DMS 273 treated with DMSO at 0.1 percent for 48 hours (cell line): ENCODE measurements around the gene ZBTB20.

Experiments used
- DNase-seq: peaks from one replicate; lab custom pipeline; 2025; lab: John Stamatoyannopoulos, UW

The ZBTB20 gene

GRCh38 chr3:115021061-115021460 lies 126.0 kb downstream of the ZBTB20 start:
- DNase-seq = no peak

- no peak for DNase-seq
Measured at GRCh38 chr3:115019900-115020299, 127.2 kb downstream of the ZBTB20 start.

- no peak for DNase-seq
Measured at GRCh38 chr3:115018694-115019093, 128.4 kb downstream of the ZBTB20 start.

GRCh38 chr3:115007966-115008365 lies 139.1 kb downstream of the ZBTB20 start:
- DNase-seq = no peak

GRCh38 chr3:115004201-115005140 lies 142.6 kb downstream of the ZBTB20 start:
- no peak for DNase-seq

- DNase-seq = no peak
Measured at GRCh38 chr3:114998971-114999579, 148.0 kb downstream of the ZBTB20 start.

GRCh38 chr3:114994554-114995341 lies 152.3 kb downstream of the ZBTB20 start:
- no peak for DNase-seq

- no peak for DNase-seq
Measured at GRCh38 chr3:114985776-114986175, 161.3 kb downstream of the ZBTB20 start.

- DNase-seq = no peak
Measured at GRCh38 chr3:114983248-114983647, 163.8 kb downstream of the ZBTB20 start.

GRCh38 chr3:114974387-114974786 lies 172.7 kb downstream of the ZBTB20 start:
- no peak for DNase-seq

- no peak for DNase-seq
Measured at GRCh38 chr3:114973536-114973935, 173.6 kb downstream of the ZBTB20 start.

- no peak for DNase-seq
Measured at GRCh38 chr3:114967168-114967567, 179.9 kb downstream of the ZBTB20 start.

- no peak for DNase-seq
Measured at GRCh38 chr3:114962189-114962588, 184.9 kb downstream of the ZBTB20 start.

- DNase-seq = no peak
Measured at GRCh38 chr3:114958930-114959329, 188.2 kb downstream of the ZBTB20 start.

GRCh38 chr3:114953800-114954199 lies 193.3 kb downstream of the ZBTB20 start:
- no peak for DNase-seq

GRCh38 chr3:114953215-114953799 lies 193.8 kb downstream of the ZBTB20 start:
- no peak for DNase-seq

- no peak for DNase-seq
Measured at GRCh38 chr3:114942773-114943172, 204.3 kb downstream of the ZBTB20 start.

GRCh38 chr3:114941626-114942309 lies 205.3 kb downstream of the ZBTB20 start:
- no peak for DNase-seq

- DNase-seq = peak; percentile 85
Measured at GRCh38 chr3:114939920-114940319, 207.2 kb downstream of the ZBTB20 start.

- DNase-seq = no peak
Measured at GRCh38 chr3:114933407-114933806, 213.7 kb downstream of the ZBTB20 start.

GRCh38 chr3:114929971-114930732 lies 216.9 kb downstream of the ZBTB20 start:
- DNase-seq = no peak
